ENCODE results near the gene ISG20.
A peak's percentile ranks its signal among the peaks of the same experiment; 100 is the strongest.

The ISG20 gene

GRCh38 chr15:88638626-88639372 lies at the start of gene ISG20:
Gene ISG20 (plus strand): TSS chr15:88639016. CDS start chr15:88639367, 351 bp downstream.
- peak; percentile 70 for DNase-seq

GRCh38 chr15:88590759-88591158 lies 48.1 kb upstream of the ISG20 start:
- DNase-seq: no peak

GRCh38 chr15:88591384-88591783 lies 47.4 kb upstream of the ISG20 start:
- no peak for DNase-seq

- no peak for DNase-seq
Observed at GRCh38 chr15:88603885-88604284, 34.9 kb upstream of the ISG20 start.

GRCh38 chr15:88604381-88605188 lies 34.2 kb upstream of the ISG20 start:
- DNase-seq: peak; percentile 7

- DNase-seq: no peak
Observed at GRCh38 chr15:88605189-88606069, 33.4 kb upstream of the ISG20 start.

- DNase-seq: no peak
Observed at GRCh38 chr15:88606070-88606794, 32.6 kb upstream of the ISG20 start.

GRCh38 chr15:88607951-88608350 lies 30.9 kb upstream of the ISG20 start:
- DNase-seq: no peak

GRCh38 chr15:88608607-88609181 lies 30.1 kb upstream of the ISG20 start:
- DNase-seq: no peak

GRCh38 chr15:88609344-88610090 lies 29.3 kb upstream of the ISG20 start:
- no peak for DNase-seq

- DNase-seq: no peak
Observed at GRCh38 chr15:88610701-88611231, 28.1 kb upstream of the ISG20 start.

- no peak for DNase-seq
Observed at GRCh38 chr15:88612186-88612796, 26.5 kb upstream of the ISG20 start.

GRCh38 chr15:88613074-88613944 lies 25.5 kb upstream of the ISG20 start:
- no peak for DNase-seq

GRCh38 chr15:88615303-88616107 lies 23.3 kb upstream of the ISG20 start:
- DNase-seq: no peak

GRCh38 chr15:88616240-88616639 lies 22.6 kb upstream of the ISG20 start:
- DNase-seq: no peak

GRCh38 chr15:88617031-88617722 lies 21.6 kb upstream of the ISG20 start:
- DNase-seq: no peak

GRCh38 chr15:88617790-88618189 lies 21.0 kb upstream of the ISG20 start:
- no peak for DNase-seq

GRCh38 chr15:88618686-88619085 lies 20.1 kb upstream of the ISG20 start:
- no peak for DNase-seq

Data from DMS79 (cell line).